ENCODE results near the gene NBEA. TPM values are rescaled to one million over a fixed set of nuclear protein-coding genes. Genes with fewer than 3 reads are reported as not detected.
A peak's percentile ranks its signal among the peaks of the same experiment; 100 is the strongest.
"Not testable (repeated sequence)": the region's sequence is repeated elsewhere in the genome, so short reads cannot be mapped to it uniquely, and the experiment has no call there.

The NBEA gene
- total RNA-seq, 1 donor from 2014 or later: 19.1 TPM

DNA sequence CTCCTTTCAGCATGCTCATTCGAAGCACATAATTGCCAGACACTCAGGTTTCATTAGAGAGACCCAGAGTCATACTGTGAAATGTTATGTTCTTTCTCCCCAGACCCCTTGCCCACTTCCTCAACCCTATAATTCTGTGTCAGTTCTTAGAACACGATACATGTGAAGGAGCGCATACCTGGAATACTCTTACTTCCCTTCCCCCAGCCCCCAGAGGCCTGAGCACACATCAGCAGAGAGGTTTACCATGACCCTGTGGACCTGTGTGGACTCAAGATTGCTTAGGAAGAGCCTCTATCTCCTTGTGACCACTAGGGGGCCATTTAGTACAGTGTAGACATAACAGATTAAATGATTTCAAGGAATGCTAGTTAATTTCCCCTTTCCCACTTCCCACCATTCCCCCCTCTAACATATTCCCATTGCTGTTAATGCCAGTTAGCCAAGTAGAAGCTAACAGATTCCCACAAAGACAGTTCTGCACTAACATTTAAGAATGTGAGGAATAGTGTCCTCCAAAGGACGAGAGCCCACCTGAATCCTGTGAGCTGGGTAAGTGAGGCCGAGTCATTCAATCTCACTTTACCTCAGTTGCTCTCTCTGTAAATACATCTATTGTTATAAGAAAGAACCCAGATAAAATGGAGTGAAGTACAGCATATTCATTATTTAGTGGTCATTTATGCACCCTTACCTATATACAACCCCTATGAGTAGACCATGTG lies 688.6 kb downstream of the NBEA start:
- peak; percentile 90 for ATAC-seq (ENCODE audit: poor library complexity)
- DNase-seq: no peak
- intact Hi-C loops (cut with DNase I): loop anchor here (10.0 kb wide), 1 partner anchor 84 kb away; no protein-coding TSS in a partner anchor

DNA sequence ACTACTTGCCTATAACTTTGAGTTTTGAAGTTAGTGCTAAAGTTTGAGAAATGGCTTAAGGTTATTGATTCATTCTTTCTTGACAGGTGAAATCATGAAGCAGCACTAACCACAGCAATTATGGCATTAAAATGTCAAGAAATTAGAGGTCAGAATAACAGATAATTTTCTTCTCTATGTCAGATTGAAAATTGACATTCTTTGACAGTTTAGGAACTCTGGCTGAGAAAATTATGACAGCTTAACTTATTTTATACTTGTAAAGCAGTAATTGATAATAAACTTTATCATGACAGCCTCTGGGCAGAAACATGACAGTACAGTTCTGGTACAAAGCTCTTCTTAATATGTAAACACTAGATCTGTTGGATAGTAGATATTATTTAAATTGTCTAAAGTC lies 689.6 kb downstream of the NBEA start:
- ATAC-seq (ENCODE audit: poor library complexity): no peak
- intact Hi-C loops (cut with DNase I): loop anchor here (10.0 kb wide), 1 partner anchor 83 kb away; no protein-coding TSS in a partner anchor
- DNase-seq: no peak

DNA sequence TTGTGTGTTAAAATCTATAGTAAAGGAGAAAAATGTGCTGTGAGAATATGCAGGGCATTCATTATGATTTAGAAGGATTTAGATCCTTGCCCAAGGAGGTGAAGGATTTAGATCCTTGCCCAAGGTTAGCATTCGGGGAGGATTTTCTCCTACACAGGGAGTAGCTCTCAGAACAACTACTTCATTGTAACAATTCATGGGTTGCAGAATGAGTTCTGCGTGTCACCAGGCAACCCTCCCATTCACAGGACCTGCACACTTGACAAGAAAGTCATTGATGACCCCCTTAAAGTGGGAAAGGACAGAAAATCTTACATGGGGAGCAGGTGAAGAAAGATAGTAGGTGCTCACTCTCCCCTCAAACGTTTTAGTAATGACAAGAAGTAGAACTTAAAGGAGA lies 701.6 kb downstream of the NBEA start:
- DNase-seq (no peak), ATAC-seq (ENCODE audit: poor library complexity) (no peak)
- intact Hi-C loops (cut with DNase I): loop anchor here (10.0 kb wide), 1 partner anchor 141 kb away; no protein-coding TSS in a partner anchor

DNA sequence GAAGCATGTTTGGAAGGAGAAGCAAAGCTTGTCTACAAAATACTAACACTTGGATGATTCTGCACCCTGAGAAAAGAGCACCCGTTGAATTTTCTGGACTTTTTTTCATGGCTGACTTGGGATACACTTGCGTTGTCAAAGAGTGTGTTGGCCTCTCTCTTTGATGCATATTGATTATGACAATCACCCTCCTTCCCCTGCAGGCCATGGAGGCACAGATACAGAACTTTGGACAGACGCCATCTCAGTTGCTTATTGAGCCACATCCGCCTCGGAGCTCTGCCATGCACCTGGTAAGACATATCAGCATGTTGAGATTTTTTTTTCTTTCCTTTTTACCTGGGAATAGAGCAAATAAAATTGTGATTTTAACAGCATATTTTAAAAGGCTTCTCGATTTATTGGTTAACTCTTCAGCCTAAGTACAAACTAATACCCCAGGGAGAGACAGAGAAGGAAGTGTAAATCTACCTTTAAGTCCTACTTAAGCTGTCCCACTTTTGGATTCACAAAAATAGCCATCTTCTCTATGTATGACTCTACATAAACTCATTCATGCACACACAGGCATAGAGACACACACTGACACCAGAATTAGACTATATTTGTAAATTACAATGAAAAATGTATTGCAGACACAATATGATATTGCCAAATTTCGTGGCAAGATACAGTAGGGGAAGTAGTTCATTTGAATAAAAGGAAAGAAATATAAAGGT lies 704.1 kb downstream of the NBEA start:
- intact Hi-C loops (cut with DNase I): loop anchor here (10.0 kb wide), 1 partner anchor 139 kb away; no protein-coding TSS in a partner anchor
- DNase-seq (no peak), ATAC-seq (ENCODE audit: poor library complexity) (no peak)

DNA sequence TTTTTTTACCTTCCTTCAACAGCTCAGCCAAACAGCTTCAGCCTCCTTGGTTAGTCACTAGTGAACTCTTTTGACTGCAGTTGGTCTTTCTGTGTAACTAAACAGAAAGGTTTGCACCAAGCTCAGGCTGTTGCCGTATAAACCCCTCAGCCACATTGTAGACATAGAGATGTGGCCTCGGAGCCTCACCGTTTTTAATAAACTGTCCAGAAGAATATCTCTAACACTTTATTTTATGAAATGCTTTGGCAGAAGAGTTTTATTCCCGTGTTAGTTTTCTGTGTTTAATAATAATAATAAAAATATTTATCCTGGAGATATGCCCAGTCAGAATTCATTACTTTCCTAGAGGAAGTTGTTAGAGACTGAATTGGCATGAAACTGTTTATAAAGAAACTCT lies 706.1 kb downstream of the NBEA start:
- ATAC-seq (ENCODE audit: poor library complexity) (peak; percentile 31), DNase-seq (no peak)
- intact Hi-C loops (cut with DNase I): loop anchor here (10.0 kb wide), 1 partner anchor 137 kb away; no protein-coding TSS in a partner anchor

DNA sequence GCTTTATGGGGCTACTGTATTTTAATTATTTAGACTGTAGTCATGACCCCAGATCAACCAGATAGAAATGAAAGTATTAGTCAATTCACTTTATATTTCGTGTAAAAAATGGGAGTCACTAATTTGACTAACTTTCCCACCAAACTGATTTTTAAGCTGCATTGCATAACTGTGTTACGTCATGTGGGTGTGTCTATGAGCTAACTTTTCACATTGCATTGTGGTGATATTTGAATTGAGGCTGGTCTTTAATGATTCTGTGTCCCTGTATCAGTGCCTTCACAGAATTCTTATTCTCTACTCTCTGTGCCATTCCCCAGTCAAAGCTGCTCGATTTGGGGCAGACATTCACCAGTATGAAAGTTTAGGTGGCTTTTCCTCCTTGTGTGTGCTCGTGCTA lies 707.1 kb downstream of the NBEA start:
- ATAC-seq (ENCODE audit: poor library complexity): peak; percentile 65
- no peak for DNase-seq
- intact Hi-C loops (cut with DNase I): loop anchor here (10.0 kb wide), 1 partner anchor 136 kb away; no protein-coding TSS in a partner anchor

DNA sequence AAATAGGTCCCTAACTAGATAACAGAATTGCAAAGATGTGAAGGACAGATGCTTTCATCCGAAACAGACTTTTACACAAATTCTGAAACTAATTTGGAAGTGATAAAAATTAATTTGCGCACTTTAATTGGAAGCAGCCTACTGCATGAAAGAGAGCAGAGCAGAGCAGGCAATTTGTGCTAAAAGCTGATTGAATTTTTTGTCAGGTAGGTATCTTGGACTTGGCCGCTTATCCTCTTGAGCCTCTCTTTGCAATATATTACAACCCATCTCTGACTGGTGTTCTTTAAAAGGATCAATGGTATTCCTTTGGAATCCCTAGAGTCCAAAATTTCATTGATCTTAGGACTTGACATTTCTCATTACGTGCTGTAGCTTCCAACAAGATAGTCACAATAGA lies 717.7 kb downstream of the NBEA start:
- intact Hi-C loops (cut with DNase I): no loop called here
- DNase-seq (no peak), ATAC-seq (ENCODE audit: poor library complexity) (no peak)

DNA sequence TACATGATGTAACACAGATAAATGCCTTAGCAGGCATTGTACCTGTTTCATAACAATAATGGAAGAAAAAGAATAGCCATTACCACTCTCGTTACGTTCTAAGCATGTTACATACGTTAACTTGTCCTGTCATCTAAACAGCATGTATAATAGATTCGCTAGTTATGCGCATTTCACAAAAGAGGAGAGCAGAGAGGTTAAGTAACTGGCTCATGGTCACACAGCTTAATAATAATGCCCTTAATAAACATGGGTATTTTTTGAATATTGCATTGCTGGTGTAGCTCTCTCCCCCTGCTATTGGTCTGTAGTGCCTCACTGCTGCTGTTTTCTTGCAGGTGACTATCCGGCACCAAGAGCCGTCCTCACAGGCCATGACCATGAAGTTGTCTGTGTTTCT lies 722.7 kb downstream of the NBEA start:
- DNase-seq (no peak), ATAC-seq (ENCODE audit: poor library complexity) (no peak)
- intact Hi-C loops (cut with DNase I): no loop called here

DNA sequence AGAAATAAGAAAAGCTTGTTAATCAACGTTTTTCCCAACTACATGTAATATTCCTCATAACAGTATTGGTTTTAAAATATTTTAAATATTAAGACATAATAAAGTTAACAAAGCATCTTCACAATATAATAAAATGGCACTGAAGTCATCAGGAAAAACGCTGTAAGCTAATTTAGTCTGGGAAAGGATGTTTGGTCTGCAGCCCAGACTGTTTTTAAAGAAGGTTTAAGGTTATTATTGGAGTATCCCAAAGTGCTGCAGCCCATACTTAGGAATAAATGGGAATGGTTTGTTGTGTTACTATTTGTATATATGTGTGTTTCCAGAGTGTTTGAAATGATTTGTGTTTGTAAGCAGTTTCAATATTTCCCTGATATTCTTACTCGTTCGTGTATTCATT lies 727.3 kb downstream of the NBEA start:
- intact Hi-C loops (cut with DNase I): no loop called here
- DNase-seq (no peak), ATAC-seq (ENCODE audit: poor library complexity) (no peak)

DNA sequence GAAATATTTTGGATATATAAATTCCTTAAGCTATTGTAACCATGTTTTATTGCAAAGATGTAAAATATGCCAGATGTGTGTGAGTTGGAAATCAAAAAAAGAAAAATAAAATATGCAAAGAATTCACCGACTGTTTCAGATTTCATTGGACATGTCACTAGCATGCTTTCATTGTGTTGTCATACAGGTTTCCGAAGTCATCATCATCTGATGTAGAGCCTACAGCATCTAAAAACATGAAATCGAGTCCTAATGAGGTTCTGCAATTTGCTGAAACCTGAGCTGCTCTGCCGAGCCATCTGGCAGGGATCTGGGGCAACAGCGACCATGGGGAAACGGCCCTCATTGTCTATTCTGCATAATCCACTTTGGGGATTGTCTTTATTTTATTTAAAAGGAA lies 730.5 kb downstream of the NBEA start:
- DNase-seq (no peak), ATAC-seq (ENCODE audit: poor library complexity) (no peak)
- intact Hi-C loops (cut with DNase I): no loop called here

DNA sequence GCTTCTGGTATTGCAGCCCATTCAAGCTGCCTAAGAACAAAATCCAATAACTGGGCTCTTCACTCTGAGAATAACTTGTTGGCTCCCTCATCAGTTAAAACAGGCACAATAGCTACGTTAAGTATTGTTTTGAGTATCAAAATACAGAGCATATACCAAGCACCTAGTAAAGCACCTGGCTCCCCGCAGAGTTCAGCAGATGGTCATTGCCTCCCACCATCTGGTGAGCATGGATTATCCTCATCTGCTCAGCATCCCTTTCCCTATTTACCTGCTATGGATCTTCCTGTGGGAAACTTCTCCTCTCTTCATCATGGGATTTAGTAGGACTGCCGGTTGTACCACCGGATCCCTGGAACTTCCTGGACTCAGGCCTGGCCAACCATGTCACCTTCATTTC lies 733.6 kb downstream of the NBEA start:
- intact Hi-C loops (cut with DNase I): no loop called here

DNA sequence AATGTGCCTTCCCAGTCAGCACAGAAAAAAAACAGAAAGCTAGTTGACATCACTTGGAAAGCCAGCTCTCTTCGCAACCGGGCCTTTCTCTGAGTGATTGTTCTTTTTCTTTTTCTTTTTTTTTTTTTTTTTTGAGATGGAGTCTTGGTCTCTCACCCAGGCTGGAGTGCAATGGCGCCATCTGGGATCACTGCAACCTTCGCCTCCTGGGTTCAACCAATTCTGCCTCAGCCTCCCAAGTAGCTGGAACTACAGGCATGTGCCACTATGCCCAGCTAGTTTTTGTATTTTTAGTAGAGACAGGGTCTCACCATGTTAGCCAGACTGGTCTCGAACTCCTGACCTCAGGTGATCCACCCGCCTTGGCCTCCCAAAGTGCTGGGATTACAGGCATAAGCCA lies 735.8 kb downstream of the NBEA start:
- intact Hi-C loops (cut with DNase I); ATAC-seq (ENCODE audit: poor library complexity); DNase-seq: not testable (repeated sequence)

More for the DNA sequence above, 733.6 kb downstream of the NBEA start:
- DNase-seq: no peak
- ATAC-seq (ENCODE audit: poor library complexity): no peak

DNA sequence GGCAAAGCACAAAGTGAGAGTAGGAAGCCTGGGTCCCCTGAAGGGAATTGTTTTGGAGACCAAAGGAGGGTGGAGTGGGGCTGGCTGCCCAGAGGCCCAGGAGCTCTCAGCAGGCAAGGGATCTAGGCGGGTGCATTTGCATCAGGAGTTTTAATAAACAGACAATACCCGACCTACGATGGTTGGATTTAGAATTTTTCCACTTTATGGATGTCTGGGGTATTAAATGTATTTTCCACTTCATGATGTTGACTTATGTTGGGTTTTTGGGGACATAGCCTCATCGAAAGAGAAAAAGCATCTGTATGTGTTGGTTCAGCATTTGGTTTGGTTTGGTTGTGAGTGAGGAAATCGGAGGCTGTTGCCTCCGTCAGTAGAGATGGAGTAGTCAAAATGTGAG lies 739.6 kb downstream of the NBEA start:
- no peak for ATAC-seq (ENCODE audit: poor library complexity)
- DNase-seq: no peak
- intact Hi-C loops (cut with DNase I): no loop called here

DNA sequence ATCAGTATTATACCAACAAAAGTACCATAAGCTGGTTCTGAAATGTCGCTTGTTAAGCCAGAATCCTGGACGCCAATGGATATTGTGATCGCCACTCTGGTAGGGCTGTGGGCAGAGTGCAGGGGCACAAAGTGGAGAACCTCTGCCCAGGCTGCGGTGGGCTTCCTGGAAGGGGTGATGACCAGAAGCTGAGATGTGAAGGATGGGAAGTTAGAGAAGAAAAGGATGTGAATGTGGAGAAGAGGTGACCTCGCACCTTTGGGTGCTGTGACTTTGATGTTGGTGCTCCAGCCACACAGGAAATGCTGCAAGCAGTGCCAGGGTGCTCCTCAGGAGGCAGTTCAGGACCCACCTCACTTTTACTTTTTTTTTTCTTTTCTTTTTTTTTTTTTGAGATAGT lies 742.4 kb downstream of the NBEA start:
- intact Hi-C loops (cut with DNase I): no loop called here
- DNase-seq: no peak
- no peak for ATAC-seq (ENCODE audit: poor library complexity)

DNA sequence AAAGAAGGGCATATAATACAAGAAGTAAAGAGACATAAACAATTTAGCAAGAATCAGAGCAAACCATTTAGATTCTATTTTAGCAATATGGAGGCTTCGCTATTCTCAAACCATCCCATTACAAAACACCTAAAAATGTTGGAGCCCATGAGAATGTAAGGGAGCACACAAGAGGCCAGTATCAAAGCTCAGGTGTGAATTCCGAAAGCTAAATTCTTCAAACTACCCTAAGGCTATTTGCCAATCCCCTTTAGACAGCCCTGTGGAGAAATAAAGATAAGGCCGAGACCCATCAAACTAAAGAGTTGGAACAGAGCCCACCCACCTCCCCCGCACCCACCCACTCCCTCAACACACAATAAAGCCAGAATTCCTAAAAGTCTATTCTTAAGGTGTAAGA lies 745.3 kb downstream of the NBEA start:
- intact Hi-C loops (cut with DNase I): no loop called here
- no peak for DNase-seq
- no peak for ATAC-seq (ENCODE audit: poor library complexity)

DNA sequence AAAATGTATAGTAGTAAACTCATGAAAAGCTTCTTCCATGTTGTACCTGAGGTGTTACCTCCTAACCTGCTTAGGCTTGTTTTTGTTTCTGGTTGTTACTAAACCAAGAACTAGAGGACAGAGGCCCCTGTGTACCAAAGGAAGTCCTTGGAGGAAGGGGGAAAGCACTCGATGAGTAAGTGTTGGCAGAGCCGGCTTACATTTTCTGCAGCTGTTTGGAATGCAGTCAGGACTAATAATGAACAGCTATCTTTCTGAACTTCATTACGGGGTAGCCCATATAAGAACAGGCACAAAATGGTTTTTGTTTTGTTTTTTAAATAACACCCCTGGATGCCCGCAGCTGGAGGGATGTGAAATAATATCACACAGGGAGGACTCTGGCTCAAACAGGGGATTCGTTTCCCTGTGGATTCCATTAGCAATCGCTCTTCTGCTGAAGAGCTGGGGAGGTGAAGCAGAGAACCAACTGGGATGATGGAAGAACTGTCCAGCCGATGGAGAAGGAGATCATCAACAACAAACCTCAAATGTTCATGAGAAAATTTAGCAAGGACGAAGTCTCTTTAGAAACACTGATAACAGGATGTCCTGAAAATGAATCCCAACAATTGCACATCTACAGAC lies 748.6 kb downstream of the NBEA start:
- no peak for DNase-seq
- peak; percentile 81 for ATAC-seq (ENCODE audit: poor library complexity)

DNA sequence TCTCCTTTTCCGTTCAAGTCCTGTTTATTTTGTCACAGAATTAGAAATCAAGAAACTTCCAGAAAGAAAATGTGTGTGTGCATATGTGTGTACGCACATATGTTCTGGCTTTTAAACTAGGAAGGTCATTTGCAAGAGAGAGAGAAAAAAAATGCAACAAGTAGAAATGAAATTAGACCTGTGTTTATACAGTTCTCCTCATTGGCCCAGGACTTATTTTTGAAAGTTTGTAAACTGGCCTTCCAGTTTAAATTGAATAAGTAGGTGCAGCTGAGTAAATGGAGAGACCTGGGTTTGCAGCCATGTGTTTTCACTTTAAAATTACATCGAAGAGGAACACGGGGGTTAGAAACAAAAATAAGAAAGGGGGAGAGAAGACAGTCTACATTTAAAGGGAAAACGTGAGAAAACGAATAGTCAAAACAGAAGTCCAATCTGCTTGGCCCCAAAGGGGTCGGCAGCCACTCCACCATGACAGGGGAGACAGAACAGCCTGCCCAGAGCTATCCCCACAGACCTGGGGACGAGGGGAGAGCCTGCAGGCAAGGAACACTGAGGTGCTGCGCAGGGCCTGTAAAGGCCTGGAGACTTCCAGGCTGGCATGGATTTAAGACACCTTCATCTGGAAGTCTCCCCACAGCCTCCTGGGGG lies 751.2 kb downstream of the NBEA start:
- intact Hi-C loops (cut with DNase I): no loop called here
- DNase-seq (no peak), ATAC-seq (ENCODE audit: poor library complexity) (no peak)

More for the DNA sequence above, 748.6 kb downstream of the NBEA start:
- intact Hi-C loops (cut with DNase I): no loop called here

DNA sequence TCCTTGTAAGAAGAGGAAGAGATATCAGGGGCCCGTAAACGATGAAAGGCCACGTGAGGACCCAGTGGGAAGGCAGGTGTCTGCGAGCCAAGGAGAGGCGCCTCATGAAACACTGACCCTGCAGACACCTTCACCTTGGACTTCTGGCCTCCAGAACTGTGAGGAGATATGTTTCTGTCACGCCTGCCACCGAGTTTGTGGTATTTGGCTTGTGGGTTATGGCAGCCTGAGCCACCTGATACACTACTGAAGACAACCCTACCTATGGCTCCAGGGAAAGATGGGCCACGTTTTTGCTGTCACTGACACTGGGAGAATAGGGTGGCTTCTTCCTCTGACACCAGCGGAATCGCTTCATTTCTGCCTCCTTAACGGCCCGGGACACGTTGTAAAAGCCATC lies 752.0 kb downstream of the NBEA start:
- intact Hi-C loops (cut with DNase I): no loop called here
- DNase-seq: no peak
- ATAC-seq (ENCODE audit: poor library complexity): no peak

Measured in Right ventricle myocardium superior (tissue), 1 donor.